ENCODE results near the gene POU2F2.

DNA sequence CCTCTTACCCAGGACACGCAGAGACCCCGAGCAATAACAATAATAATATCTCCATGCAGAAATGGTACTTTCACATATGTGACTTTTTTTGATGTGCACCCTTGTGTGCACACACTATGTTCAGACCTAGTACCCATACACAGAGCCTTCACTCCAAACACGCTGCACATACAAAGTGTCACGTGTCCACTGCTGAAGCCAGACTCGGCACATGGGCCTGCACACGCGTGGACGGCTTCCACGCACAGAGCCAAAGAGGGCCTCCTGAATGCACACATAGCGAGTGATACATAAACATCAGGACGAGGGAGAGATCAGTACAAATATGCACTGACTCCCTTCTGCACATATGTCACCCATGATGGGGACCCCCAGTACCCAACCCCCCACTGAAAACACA is 41.9 kb upstream of the POU2F2 start:
- TF ChIP-seq CTCF (conservative IDR thresholded peaks at IDR 0.05 in 1 of 2, IDR thresholded peaks at IDR 0.05 in 1 of 2; ENCODE audit: extremely low read depth in 1 of 2, insufficient read depth in 1 of 2, low read depth in 1 of 2, low read length in 2 of 2) = no peak
- TF ChIP-seq EZH2 (IDR thresholded peaks at IDR 0.05; ENCODE audit: borderline replicate concordance, low read length) = no peak

All from mammary epithelial cell (primary cell).